ENCODE measurements around the gene GASK1A. TPM values are rescaled to one million over a fixed set of nuclear protein-coding genes. Genes with fewer than 3 reads are reported as not detected.

GASK1A gene
- total RNA-seq, 2 experiments from 2014 or later = not detected

GRCh38 chr3:43093974-43094373 is 114.9 kb downstream of the GASK1A start:
- Mint-ChIP-seq H3K27ac (no peak overlapping the region), H3K9me3 (no peaks in the 10 kb centered on the region), H3K36me3 (no peaks in the 10 kb centered on the region), H3K27me3 (no peaks in the 10 kb centered on the region), H3K4me3 (no peak overlapping the region), H3K4me1 (ENCODE audit: low read depth) (no peaks in the 10 kb centered on the region)
- ChIA-PET POLR2A (no interaction called here), CTCF (no interaction called here)
- no peak for DNase-seq
- intact Hi-C loops (cut with micrococcal nuclease) = no loop called here

GRCh38 chr3:43094381-43094780 is 115.3 kb downstream of the GASK1A start:
- H3K4me3 Mint-ChIP-seq = no peak overlapping the region
- H3K27ac Mint-ChIP-seq = no peak overlapping the region
- no peak for DNase-seq
- no peaks in the 10 kb centered on the region for H3K9me3 Mint-ChIP-seq
- CTCF ChIA-PET = no interaction called here
- POLR2A ChIA-PET = no interaction called here
- intact Hi-C loops (cut with micrococcal nuclease) = no loop called here
- no peaks in the 10 kb centered on the region for H3K27me3 Mint-ChIP-seq
- no peaks in the 10 kb centered on the region for H3K36me3 Mint-ChIP-seq
- H3K4me1 Mint-ChIP-seq (ENCODE audit: low read depth) = no peaks in the 10 kb centered on the region

- Mint-ChIP-seq H3K4me3 (no peak overlapping the region), H3K9me3 (no peaks in the 10 kb centered on the region), H3K4me1 (ENCODE audit: low read depth) (no peaks in the 10 kb centered on the region), H3K27ac (no peak overlapping the region), H3K27me3 (no peaks in the 10 kb centered on the region), H3K36me3 (no peaks in the 10 kb centered on the region)
- POLR2A ChIA-PET = no interaction called here
- CTCF ChIA-PET = no interaction called here
- no peak for DNase-seq
- intact Hi-C loops (cut with micrococcal nuclease) = no loop called here
These were observed 115.7 kb downstream of the GASK1A start for GRCh38 chr3:43094851-43095250.

- Mint-ChIP-seq H3K27me3 (no peaks in the 10 kb centered on the region), H3K4me1 (ENCODE audit: low read depth) (no peaks in the 10 kb centered on the region), H3K9me3 (no peaks in the 10 kb centered on the region), H3K36me3 (no peaks in the 10 kb centered on the region), H3K4me3 (no peak overlapping the region), H3K27ac (no peak overlapping the region)
- intact Hi-C loops (cut with micrococcal nuclease) = no loop called here
- CTCF ChIA-PET = interaction anchor here (1.4 kb wide), 1 partner anchor 24 kb away, joined by 4 read pairs; no protein-coding TSS in a partner anchor
- DNase-seq = no peak
- POLR2A ChIA-PET = no interaction called here
These were observed 116.3 kb downstream of the GASK1A start for GRCh38 chr3:43095370-43095769.

GRCh38 chr3:43096761-43097160 is 117.7 kb downstream of the GASK1A start:
- Mint-ChIP-seq H3K4me3 (no peak overlapping the region), H3K27me3 (no peaks in the 10 kb centered on the region), H3K36me3 (no peaks in the 10 kb centered on the region), H3K9me3 (no peaks in the 10 kb centered on the region), H3K4me1 (ENCODE audit: low read depth) (no peaks in the 10 kb centered on the region), H3K27ac (no peak overlapping the region)
- POLR2A ChIA-PET = no interaction called here
- intact Hi-C loops (cut with micrococcal nuclease) = no loop called here
- CTCF ChIA-PET = interaction anchor here (0.7 to 1.4 kb wide), 2 partner anchors 8 to 25 kb away, joined by 3 to 4 read pairs; no protein-coding TSS in a partner anchor
- no peak for DNase-seq

- Mint-ChIP-seq H3K4me3 (no peak overlapping the region), H3K4me1 (ENCODE audit: low read depth) (no peaks in the 10 kb centered on the region), H3K9me3 (no peaks in the 10 kb centered on the region), H3K36me3 (no peaks in the 10 kb centered on the region), H3K27me3 (no peaks in the 10 kb centered on the region), H3K27ac (no peak overlapping the region)
- ChIA-PET CTCF (no interaction called here), POLR2A (no interaction called here)
- intact Hi-C loops (cut with micrococcal nuclease) = no loop called here
- DNase-seq = no peak
These were observed 118.4 kb downstream of the GASK1A start for GRCh38 chr3:43097400-43098080.

- H3K36me3 Mint-ChIP-seq = no peaks in the 10 kb centered on the region
- no peak overlapping the region for H3K27ac Mint-ChIP-seq
- H3K4me3 Mint-ChIP-seq = no peak overlapping the region
- no peak for DNase-seq
- POLR2A ChIA-PET = no interaction called here
- CTCF ChIA-PET = interaction anchor here (1.3 kb wide), 1 partner anchor 11 kb away, joined by 3 read pairs; no protein-coding TSS in a partner anchor
- H3K4me1 Mint-ChIP-seq (ENCODE audit: low read depth) = no peaks in the 10 kb centered on the region
- intact Hi-C loops (cut with micrococcal nuclease) = no loop called here
- H3K27me3 Mint-ChIP-seq = no peaks in the 10 kb centered on the region
- no peaks in the 10 kb centered on the region for H3K9me3 Mint-ChIP-seq
These were observed 119.7 kb downstream of the GASK1A start for GRCh38 chr3:43098761-43099160.

- intact Hi-C loops (cut with micrococcal nuclease) = no loop called here
- no peaks in the 10 kb centered on the region for H3K36me3 Mint-ChIP-seq
- no peak overlapping the region for H3K4me3 Mint-ChIP-seq
- ChIA-PET POLR2A (interaction anchor here (1.3 kb wide), 1 partner anchor 13 kb away, joined by 3 read pairs; no protein-coding TSS in a partner anchor), CTCF (interaction anchor here (1.0 kb wide), 2 partner anchors 31 to 141 kb away, joined by 3 to 4 read pairs; no protein-coding TSS in a partner anchor)
- no peaks in the 10 kb centered on the region for H3K9me3 Mint-ChIP-seq
- no peak overlapping the region for H3K27ac Mint-ChIP-seq
- H3K27me3 Mint-ChIP-seq = no peaks in the 10 kb centered on the region
- H3K4me1 Mint-ChIP-seq (ENCODE audit: low read depth) = peaks cover 11% of the 10 kb centered on the region
- no peak for DNase-seq
These were observed 123.8 kb downstream of the GASK1A start for GRCh38 chr3:43102773-43103480.

- H3K27ac Mint-ChIP-seq = no peak overlapping the region
- no peaks in the 10 kb centered on the region for H3K9me3 Mint-ChIP-seq
- H3K36me3 Mint-ChIP-seq = no peaks in the 10 kb centered on the region
- H3K4me1 Mint-ChIP-seq (ENCODE audit: low read depth) = peaks cover 11% of the 10 kb centered on the region
- no peak for DNase-seq
- no peaks in the 10 kb centered on the region for H3K27me3 Mint-ChIP-seq
- intact Hi-C loops (cut with micrococcal nuclease) = no loop called here
- H3K4me3 Mint-ChIP-seq = no peak overlapping the region
- ChIA-PET CTCF (interaction anchor here (0.9 to 1.6 kb wide), 2 partner anchors 58 to 143 kb away, joined by 3 read pairs; no protein-coding TSS in a partner anchor), POLR2A (no interaction called here)
These were observed 124.9 kb downstream of the GASK1A start for GRCh38 chr3:43104039-43104438.

- CTCF ChIA-PET = interaction anchor here (0.9 to 1.6 kb wide), 3 partner anchors 57 to 274 kb away, joined by 3 read pairs; no protein-coding TSS in a partner anchor
- Mint-ChIP-seq H3K9me3 (no peaks in the 10 kb centered on the region), H3K27me3 (no peaks in the 10 kb centered on the region), H3K27ac (no peak overlapping the region), H3K4me3 (peak overlapping the region; percentile 68), H3K4me1 (ENCODE audit: low read depth) (peaks cover 11% of the 10 kb centered on the region), H3K36me3 (no peaks in the 10 kb centered on the region)
- intact Hi-C loops (cut with micrococcal nuclease) = no loop called here
- peak; percentile 35 for DNase-seq
- POLR2A ChIA-PET = no interaction called here
These were observed 125.8 kb downstream of the GASK1A start for GRCh38 chr3:43104660-43105595.

- intact Hi-C loops (cut with micrococcal nuclease) = loop anchor here (2.0 kb wide), 1 partner anchor 181 kb away; the partner anchor contains the start of gene SNRK
- peak within 1 kb of the TSS; percentile 73 for H3K4me3 Mint-ChIP-seq
- no peak within 1 kb of the TSS for H3K27ac Mint-ChIP-seq
- peaks cover 11% of the 10 kb centered on the region for H3K4me1 Mint-ChIP-seq (ENCODE audit: low read depth)
- ChIA-PET POLR2A (no interaction called here), CTCF (interaction anchor here (1.3 to 1.6 kb wide), 2 partner anchors 56 to 274 kb away, joined by 3 read pairs; no protein-coding TSS in a partner anchor)
- H3K9me3 Mint-ChIP-seq = no peaks in the 10 kb centered on the region
- no peaks in the 10 kb centered on the region for H3K36me3 Mint-ChIP-seq
- DNase-seq = peak; percentile 93
- no peaks in the 10 kb centered on the region for H3K27me3 Mint-ChIP-seq
These were observed 126.6 kb downstream of the GASK1A start, which contains the start of gene POMGNT2 for GRCh38 chr3:43105596-43106292. TSS of gene POMGNT2 (minus strand) at chr3:43106079. CDS start at chr3:43081431, 24,648 bp downstream.
